Motor neuron (in vitro differentiated cells): Measurements from ENCODE around the gene EMSY. TPM values are rescaled to one million over a fixed set of nuclear protein-coding genes. Genes with fewer than 3 reads are reported as not detected.

ENCODE experiments used
- ATAC-seq, 8 experiments: fragments of 200-7000 bp; cut with Tn5 transposase; replicated peaks in 6 of 8; 2 replicates each; pipeline ENCODE4 v1.8.0; 2021; ENCODE audit warnings: mild to moderate bottlenecking in 8 of 8, moderate library complexity in 8 of 8
- H3K27ac ChIP-seq, 2 donors: fragments of 250-450 bp; sonication (Bioruptor Pico); 2 replicates each; pipeline ENCODE4 v1.9.0; 2021; ENCODE audit warnings: antibody characterized with exemption in 2 of 2, mild to moderate bottlenecking in 2 of 2, moderate library complexity in 1 of 2
- H3K4me1 ChIP-seq, 2 donors: fragments of 250-450 bp; sonication (Bioruptor Pico); replicated peaks in 1 of 2; 2 replicates each; pipeline ENCODE4 v1.6.1; 2021; ENCODE audit warnings: antibody characterized with exemption in 2 of 2, mild to moderate bottlenecking in 2 of 2, moderate library complexity in 1 of 2
- H3K4me3 ChIP-seq, 5 donors: fragments of 250-450 bp; sonication (Bioruptor Pico); 2 replicates each; pipeline ENCODE4 v1.9.0; 2021; ENCODE audit warnings: antibody characterized with exemption in 5 of 5, mild to moderate bottlenecking in 5 of 5, moderate library complexity in 4 of 5
- WGBS, 10 experiments: fragments of 450-650 bp; shearing (Covaris generic); methylation state at CpG; one replicate each; pipeline ENCODE4 v1.0.0; 2022; 5-methylcytosine and 5-hydroxymethylcytosine counted together
- in situ Hi-C, 9 experiments: fragments of 400-800 bp; cut with MboI; loops; one replicate each; pipeline ENCODE4 v1.15.0; 2021; ENCODE audit warnings: low sequenced_read_pairs in 9 of 9, low pct_unique_long_range_greater_than_20kb in 2 of 9; ENCODE audit not compliant: unreplicated experiment in 9 of 9
- total RNA-seq, 8 experiments: library from RNA; unstranded; fragments of 300-600 nt; gene quantifications; 2 replicates each; pipeline versions ENCODE4 v1.2.3 to v1.2.4, GENCODE V29; 2022

The EMSY gene
- total RNA-seq, 8 experiments from 2014 or later = 9.1 to 29.5 (median 20.8) TPM

GRCh38 chr11:76510060-76511047, 65.5 kb downstream of the EMSY start:
- no peak overlapping the region for H3K4me3 ChIP-seq
- 66 to 100% (median 72%) methylated on average over 1 to 4 of the region's 5 CpGs; no CpG with 5 or more reads in 3 of the 10 experiments for WGBS, 10 experiments
- no peak for ATAC-seq
- H3K4me1 ChIP-seq = no peaks in the 10 kb centered on the region
- in situ Hi-C loops = no loop called here
- no peak overlapping the region for H3K27ac ChIP-seq

- ATAC-seq = no peak
- in situ Hi-C loops = no loop called here
- 0 to 90% (median 47%) methylated on average over 1 of the region's 1 CpG; no CpG with 5 or more reads in 2 of the 10 experiments for WGBS, 10 experiments
- Histone ChIP-seq H3K4me1 (no peaks in the 10 kb centered on the region), H3K27ac (no peak overlapping the region), H3K4me3 (no peak overlapping the region)
Measured at GRCh38 chr11:76512851-76513653, 68.2 kb downstream of the EMSY start.

- in situ Hi-C loops = no loop called here
Measured at GRCh38 chr11:76513654-76514034, 68.8 kb downstream of the EMSY start.

GRCh38 chr11:76515494-76515893, 70.7 kb downstream of the EMSY start:
- ATAC-seq = no peak
- no peak overlapping the region for H3K4me3 ChIP-seq
- in situ Hi-C loops = no loop called here
- 67 to 100% (median 100%) methylated on average over 1 of the region's 1 CpG; no CpG with 5 or more reads in 1 of the 10 experiments for WGBS, 10 experiments
- no peak overlapping the region for H3K27ac ChIP-seq
- H3K4me1 ChIP-seq = no peaks in the 10 kb centered on the region

More at GRCh38 chr11:76513654-76514034, 68.8 kb downstream of the EMSY start:
- Histone ChIP-seq H3K27ac (no peak overlapping the region), H3K4me3 (no peak overlapping the region), H3K4me1 (no peaks in the 10 kb centered on the region)
- no peak for ATAC-seq
- WGBS, 10 experiments = 74 to 100% (median 90%) methylated on average over 1 to 3 of the region's 3 CpGs

GRCh38 chr11:76523147-76523546, 78.3 kb downstream of the EMSY start:
- WGBS, 10 experiments = 25 to 100% (median 68%) methylated on average over 1 to 5 of the region's 5 CpGs
- peak in 2 of 8 experiments; percentile 80 to 90 for ATAC-seq
- no peak overlapping the region for H3K27ac ChIP-seq
- in situ Hi-C loops = no loop called here
- no peak overlapping the region for H3K4me3 ChIP-seq
- no peaks in the 10 kb centered on the region for H3K4me1 ChIP-seq

GRCh38 chr11:76523786-76524436, 79.1 kb downstream of the EMSY start:
- WGBS, 10 experiments = 83 to 100% (median 87%) methylated on average over 1 to 2 of the region's 2 CpGs; no CpG with 5 or more reads in 6 of the 10 experiments
- no peak for ATAC-seq

GRCh38 chr11:76524461-76524860, 79.6 kb downstream of the EMSY start:
- H3K27ac ChIP-seq = no peak overlapping the region
- H3K4me1 ChIP-seq = no peaks in the 10 kb centered on the region
- peak in 2 of 8 experiments; percentile 25 to 44 for ATAC-seq
- WGBS, 10 experiments = 17 to 100% (median 96%) methylated on average over 1 to 3 of the region's 4 CpGs; no CpG with 5 or more reads in 1 of the 10 experiments
- in situ Hi-C loops = no loop called here
- no peak overlapping the region for H3K4me3 ChIP-seq

More at GRCh38 chr11:76523786-76524436, 79.1 kb downstream of the EMSY start:
- in situ Hi-C loops = no loop called here
- no peak overlapping the region for H3K27ac ChIP-seq
- H3K4me1 ChIP-seq = no peaks in the 10 kb centered on the region
- no peak overlapping the region for H3K4me3 ChIP-seq

GRCh38 chr11:76524919-76525318, 80.1 kb downstream of the EMSY start:
- peak in 3 of 8 experiments; percentile 87 to 98 (median 98) for ATAC-seq
- in situ Hi-C loops = no loop called here
- no peak overlapping the region for H3K27ac ChIP-seq
- no peaks in the 10 kb centered on the region for H3K4me1 ChIP-seq
- H3K4me3 ChIP-seq = no peak overlapping the region
- 75 to 100% (median 100%) methylated on average over 1 of the region's 1 CpG; no CpG with 5 or more reads in 6 of the 10 experiments for WGBS, 10 experiments

GRCh38 chr11:76526878-76527277, 82.1 kb downstream of the EMSY start:
- no peak overlapping the region for H3K4me3 ChIP-seq
- 45 to 100% (median 80%) methylated on average over 1 to 2 of the region's 2 CpGs; no CpG with 5 or more reads in 1 of the 10 experiments for WGBS, 10 experiments
- H3K4me1 ChIP-seq = no peaks in the 10 kb centered on the region
- ATAC-seq = no peak
- in situ Hi-C loops = no loop called here
- H3K27ac ChIP-seq = no peak overlapping the region

- no peak for ATAC-seq
- Histone ChIP-seq H3K4me3 (no peak overlapping the region), H3K27ac (no peak overlapping the region), H3K4me1 (no peaks in the 10 kb centered on the region)
- in situ Hi-C loops = no loop called here
- WGBS, 10 experiments = 29 to 100% (median 70%) methylated on average over 1 to 2 of the region's 2 CpGs
Measured at GRCh38 chr11:76542436-76542835, 97.6 kb downstream of the EMSY start.

- no peak for ATAC-seq
- in situ Hi-C loops = no loop called here
Measured at GRCh38 chr11:76543006-76543703, 98.3 kb downstream of the EMSY start.

GRCh38 chr11:76550781-76551180, 106.0 kb downstream of the EMSY start:
- 74 to 96% (median 86%) methylated on average over 5 to 7 of the region's 7 CpGs; no CpG with 5 or more reads in 1 of the 10 experiments for WGBS, 10 experiments
- no peaks in the 10 kb centered on the region for H3K4me1 ChIP-seq
- in situ Hi-C loops = no loop called here
- H3K27ac ChIP-seq = no peak overlapping the region
- no peak for ATAC-seq
- H3K4me3 ChIP-seq = no peak overlapping the region

More at GRCh38 chr11:76543006-76543703, 98.3 kb downstream of the EMSY start:
- Histone ChIP-seq H3K4me1 (no peaks in the 10 kb centered on the region), H3K4me3 (no peak overlapping the region), H3K27ac (no peak overlapping the region)
- WGBS, 10 experiments = 49 to 100% (median 90%) methylated on average over 1 to 6 of the region's 7 CpGs; no CpG with 5 or more reads in 2 of the 10 experiments
